HG03520 (cell line): ENCODE data around the gene AHRR.

Experiments used
- ATAC-seq: cut with Tn5 transposase; IDR thresholded peaks from one replicate; pipeline ENCODE4 v1.9.1; 2021; ENCODE audit warnings: mild to moderate bottlenecking, moderate library complexity; ENCODE audit not compliant: unreplicated experiment

AHRR gene

DNA sequence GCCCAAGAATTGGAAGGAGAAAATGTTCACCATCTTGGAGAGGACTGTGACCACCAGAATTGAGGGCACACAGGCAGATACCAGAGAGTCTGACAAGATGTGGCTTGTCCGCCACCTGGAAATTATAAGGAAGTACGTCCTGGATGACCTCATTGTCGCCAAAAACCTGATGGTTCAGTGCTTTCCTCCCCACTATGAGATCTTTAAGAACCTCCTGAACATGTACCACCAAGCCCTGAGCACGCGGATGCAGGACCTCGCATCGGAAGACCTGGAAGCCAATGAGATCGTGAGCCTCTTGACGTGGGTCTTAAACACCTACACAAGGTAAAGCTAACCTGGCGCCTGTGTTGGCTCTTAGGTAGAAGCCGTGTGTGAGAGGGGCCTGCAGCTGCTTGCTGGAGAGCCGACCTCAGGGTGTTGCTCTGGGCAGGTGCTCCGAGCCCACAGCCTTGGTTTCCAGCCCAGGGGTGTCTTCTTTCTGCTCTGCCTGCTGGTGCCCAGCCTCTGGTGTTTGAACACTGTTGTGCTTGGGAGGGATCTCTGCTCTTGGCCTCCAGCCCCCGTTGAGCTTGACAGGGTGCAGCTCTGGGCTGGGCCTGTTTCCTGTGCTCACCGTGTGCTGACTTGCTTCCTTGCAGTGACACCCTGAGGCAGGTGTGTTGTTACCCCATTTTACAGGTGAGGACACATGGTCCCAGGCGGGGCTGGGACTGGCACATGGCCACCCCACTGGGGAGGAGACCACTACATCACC is 132.4 kb downstream of the AHRR start:
- no peak for ATAC-seq

- ATAC-seq, result no peak
Observed at GRCh38 chr5:454936-455335, 133.4 kb downstream of the AHRR start.

GRCh38 chr5:455806-456205 is 134.3 kb downstream of the AHRR start:
- ATAC-seq, result no peak

DNA sequence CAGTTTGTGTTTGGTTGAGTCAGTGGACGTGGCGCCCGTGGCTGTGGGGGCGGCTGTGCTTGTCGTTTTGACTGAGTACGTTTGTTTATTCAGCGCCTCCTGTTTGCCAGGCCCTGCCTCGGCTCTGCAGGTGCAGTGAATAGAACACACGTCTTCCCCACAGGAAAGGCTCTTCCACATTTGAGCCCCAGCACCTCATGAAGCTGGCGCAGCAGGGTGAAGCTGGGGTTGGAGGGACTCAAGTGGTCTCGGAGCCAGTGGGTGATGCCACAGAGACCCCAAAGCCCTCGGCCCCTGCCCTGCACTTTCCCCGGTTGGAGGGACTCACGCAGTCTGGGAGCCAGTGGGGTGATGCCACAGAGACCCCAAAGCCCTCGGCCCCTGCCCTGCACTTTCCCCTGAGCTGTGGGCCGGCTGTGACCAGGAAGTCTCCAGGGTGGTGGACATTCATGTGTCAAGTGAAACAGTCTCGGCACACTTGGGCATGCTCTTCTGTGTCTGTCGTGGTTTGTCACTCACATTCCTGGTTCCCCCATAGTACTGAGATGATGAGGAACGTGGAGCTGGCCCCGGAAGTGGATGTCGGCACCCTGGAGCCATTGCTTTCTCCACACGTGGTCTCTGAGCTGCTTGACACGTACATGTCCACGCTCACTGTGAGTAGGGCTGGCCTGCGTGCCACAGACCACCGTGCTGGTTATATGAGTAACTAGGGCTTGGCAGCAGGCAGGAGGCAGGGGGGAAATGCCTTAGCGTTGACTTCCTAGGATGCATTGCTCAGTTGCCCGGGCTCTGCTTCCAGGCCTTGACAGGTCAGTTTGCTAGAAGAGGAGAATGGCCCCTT is 135.1 kb downstream of the AHRR start:
- no peak for ATAC-seq

- no peak for ATAC-seq
Observed at GRCh38 chr5:457195-457961, 135.9 kb downstream of the AHRR start.

GRCh38 chr5:458547-459353 is 137.2 kb downstream of the AHRR start:
- no peak for ATAC-seq

GRCh38 chr5:459562-460272 is 138.2 kb downstream of the AHRR start:
- ATAC-seq, result no peak

DNA sequence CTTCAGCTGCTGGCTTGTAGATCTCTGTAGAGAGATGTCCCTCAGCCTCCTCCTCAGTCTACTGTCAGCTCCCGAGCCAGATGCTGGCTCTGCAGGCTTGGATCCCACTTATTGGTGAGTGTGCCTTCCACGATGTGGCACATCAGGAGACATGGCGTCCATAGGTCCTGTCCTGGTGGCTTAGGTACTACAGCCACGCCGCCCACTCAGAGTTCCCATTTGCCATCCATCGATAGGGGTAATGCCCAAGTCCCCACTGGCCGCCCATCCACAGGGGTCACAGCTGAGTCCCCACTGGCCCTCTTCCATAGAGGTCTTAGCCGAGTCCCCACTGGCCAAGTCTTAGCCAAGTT is 138.7 kb downstream of the AHRR start:
- ATAC-seq, result no peak

- no peak for ATAC-seq
Observed at GRCh38 chr5:462051-462481, 140.6 kb downstream of the AHRR start.

DNA sequence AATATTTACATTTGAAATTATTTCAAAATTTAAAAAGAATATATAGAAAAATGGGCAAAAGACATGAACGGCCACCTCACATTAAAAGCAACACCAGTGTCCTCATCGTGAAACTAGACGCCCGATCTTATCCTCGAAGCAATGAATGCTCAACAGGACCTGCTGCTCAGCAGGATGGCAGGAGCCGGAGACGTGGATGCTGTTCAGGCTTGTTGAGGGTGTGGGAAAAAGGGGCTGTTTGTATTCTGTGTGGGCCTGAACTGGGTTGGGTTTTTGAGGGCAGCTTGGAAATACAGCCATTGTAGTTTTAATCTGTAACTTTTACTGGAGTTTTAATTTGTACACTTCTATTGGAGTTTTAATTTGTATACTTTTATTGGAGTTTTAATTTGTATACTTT is 141.8 kb downstream of the AHRR start:
- no peak for ATAC-seq

- no peak for ATAC-seq
Observed at GRCh38 chr5:463952-464351, 142.4 kb downstream of the AHRR start.

DNA sequence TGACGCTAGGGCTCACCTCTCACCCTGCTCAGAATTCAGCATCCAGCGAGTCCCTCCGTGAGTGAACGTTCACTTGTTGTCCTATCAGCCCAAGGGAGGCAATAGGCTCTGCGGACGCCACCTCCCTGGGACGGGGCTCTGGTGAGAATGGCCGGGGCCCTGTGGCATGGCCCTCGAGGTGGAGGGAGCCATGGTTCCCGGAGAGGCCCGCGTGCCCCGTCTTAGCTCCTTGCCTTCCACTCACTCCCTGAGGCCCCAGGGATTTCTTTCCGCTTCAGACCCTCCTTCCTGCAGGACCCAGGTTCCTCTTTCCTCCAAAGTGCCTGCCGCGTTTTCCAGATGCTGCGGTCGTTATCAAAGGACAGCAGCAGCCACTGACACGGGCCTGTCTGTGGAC is 142.9 kb downstream of the AHRR start:
- ATAC-seq, result no peak

DNA sequence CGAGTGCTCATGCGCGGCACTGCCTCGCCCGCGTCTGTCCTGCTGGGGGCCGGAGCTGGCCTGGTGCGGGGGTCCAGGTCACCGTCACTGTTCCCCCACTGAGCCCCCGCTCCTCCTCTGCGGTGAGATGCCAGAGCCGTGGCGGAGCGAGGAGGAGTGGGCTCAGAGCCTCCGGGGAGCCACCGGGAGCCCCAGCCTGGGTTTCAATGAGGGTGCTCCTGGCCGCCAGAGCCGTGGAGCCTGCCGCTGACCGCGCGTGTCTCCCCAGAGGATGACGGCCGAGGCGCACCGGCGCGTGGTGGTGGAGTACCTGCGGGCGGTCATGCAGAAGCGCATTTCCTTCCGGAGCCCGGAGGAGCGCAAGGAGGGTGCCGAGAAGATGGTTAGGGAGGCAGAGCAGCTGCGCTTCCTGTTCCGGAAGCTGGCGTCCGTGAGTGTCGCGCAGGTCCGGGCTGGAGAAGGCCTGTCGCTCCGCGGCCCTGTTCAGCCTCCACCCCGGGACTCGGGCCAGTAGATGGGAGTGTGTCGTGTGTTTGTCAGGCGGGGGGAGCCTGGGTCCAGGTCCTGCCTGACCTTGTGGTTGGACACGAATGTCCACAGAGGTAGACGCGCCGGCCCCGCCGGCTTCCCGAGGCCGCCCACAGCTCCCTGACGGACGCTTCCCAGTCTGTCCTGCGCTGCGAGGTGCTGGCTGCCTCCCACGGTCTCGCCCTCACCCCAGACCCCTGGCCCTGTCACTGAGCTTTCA is 143.5 kb downstream of the AHRR start:
- ATAC-seq, result no peak

- no peak for ATAC-seq
Observed at GRCh38 chr5:465591-466403, 144.3 kb downstream of the AHRR start.

DNA sequence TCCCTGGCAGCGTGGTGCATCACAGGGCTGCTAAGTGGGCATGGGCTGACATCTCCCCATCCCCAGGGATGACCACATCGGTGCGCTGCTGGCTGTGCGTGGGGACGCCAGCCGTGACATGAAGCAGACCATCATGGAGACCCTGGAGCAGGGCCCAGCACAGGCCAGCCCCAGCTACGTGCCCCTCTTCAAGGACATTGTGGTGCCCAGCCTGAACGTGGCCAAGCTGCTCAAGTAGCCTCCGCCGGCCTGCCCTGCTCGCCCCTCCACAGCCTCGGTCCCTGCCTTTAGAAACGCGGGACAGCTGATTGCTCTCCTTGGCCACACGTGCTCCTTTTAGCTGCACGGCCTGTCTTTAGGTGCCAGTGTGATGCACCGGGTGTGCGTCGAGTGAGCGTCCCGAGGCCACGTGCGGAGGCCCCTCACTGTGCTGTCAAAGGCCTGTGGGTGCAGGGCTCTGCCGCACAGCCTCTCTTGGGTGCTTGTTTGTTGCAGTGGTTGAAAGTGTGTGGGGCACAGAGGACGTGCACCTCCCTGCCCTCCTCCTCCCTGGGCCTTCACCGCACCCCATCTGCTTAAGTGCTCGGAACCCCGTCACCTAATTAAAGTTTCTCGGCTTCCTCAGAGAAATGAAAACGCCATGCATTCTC is 145.3 kb downstream of the AHRR start:
- ATAC-seq, result no peak

DNA sequence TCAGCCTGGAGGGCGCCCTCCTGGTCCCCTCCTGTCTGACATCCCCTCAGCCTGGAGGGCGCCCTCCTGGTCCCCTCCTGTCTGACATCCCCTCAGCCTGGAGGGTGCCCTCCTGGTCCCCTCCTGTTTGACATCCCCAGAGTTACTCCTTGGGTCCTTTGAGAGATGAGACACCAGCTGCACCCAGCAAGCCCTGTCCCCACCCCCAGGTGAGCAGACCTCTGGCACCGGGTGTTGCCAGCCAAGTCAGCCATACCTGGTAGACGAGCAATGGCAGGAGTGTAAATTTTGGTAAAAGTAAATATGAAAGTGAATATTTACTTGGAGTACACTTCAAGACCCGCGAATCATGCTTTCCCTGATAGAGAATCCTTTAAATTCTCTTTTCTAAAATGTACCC is 146.9 kb downstream of the AHRR start:
- ATAC-seq, result no peak

DNA sequence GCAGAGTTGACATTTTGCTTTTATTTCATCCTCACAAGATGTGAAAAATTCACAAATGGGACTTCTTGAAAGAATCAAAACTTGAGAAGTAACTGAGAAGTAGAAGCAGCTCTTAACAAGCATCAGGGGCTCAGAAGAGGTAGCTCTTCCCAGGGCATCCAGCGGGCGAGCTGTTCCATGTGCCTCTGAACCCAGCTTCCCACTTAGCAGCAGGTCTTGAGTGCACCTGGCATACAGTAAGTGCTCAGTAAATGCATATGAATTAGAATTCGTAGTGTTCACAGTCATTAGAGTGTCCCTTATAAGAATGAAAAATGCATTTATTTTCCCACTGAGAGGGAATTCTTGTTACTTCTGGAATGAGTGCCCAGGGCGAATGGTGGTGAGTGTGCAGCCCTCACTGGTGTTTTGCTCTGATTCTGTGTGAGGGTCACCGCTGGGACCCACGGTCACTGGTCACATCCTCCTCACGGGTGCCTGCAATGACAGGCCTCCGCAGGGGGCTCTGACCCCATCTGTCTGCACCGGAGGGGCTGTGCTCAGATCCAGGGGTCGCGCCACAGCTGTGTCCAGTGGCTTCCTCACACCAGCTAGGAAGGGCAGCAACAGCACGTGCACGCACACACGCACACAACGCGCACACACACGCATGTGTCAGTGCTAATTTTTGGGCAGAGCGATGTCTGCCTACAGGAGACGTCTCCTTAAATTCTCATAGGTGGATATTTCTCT is 148.4 kb downstream of the AHRR start:
- ATAC-seq, result no peak
